WTC11 (cell line): ENCODE data around the gene SMIM26. TPM values are rescaled to one million over a fixed set of nuclear protein-coding genes. Genes with fewer than 3 reads are reported as not detected.

Experiments
- ATAC-seq: fragments of 200-7000 bp; cut with Tn5 transposase; 2 replicates; pipeline ENCODE4 v1.10.0; 2021; ENCODE audit warnings: mild to moderate bottlenecking, moderate library complexity
- CTCF ChIA-PET: fragments of 300-600 bp; sonication (Branson Sonifier 250); formaldehyde crosslinking; loops from one replicate; lab custom pipeline; 2021; ENCODE audit warnings: antibody characterized with exemption; lab: Charles Lee
- POLR2A ChIA-PET: fragments of 350-600 bp; sonication (Branson Sonifier 250); formaldehyde crosslinking; loops from one replicate; lab custom pipeline; 2021; ENCODE audit warnings: antibody characterized with exemption; lab: Charles Lee
- DNase-seq: peaks from one replicate; pipeline ENCODE4 v3.0.0; 2021; ENCODE audit warnings: low spot score
- H3K27ac Mint-ChIP-seq: 2 replicates; pipeline ENCODE4 v1.8.0; 2021; ENCODE audit warnings: mixed read lengths
- H3K27me3 Mint-ChIP-seq: 2 replicates; pipeline ENCODE4 v1.8.0; 2021; ENCODE audit warnings: low read depth, mild to moderate bottlenecking, moderate library complexity, mixed read lengths
- H3K36me3 Mint-ChIP-seq: 2 replicates; pipeline ENCODE4 v1.8.0; 2021; ENCODE audit warnings: mixed read lengths
- H3K4me1 Mint-ChIP-seq: 2 replicates; pipeline ENCODE4 v1.8.0; 2022; ENCODE audit warnings: mixed read lengths
- H3K4me3 Mint-ChIP-seq: 2 replicates; pipeline ENCODE4 v1.8.0; 2021; ENCODE audit warnings: mild to moderate bottlenecking, moderate library complexity, mixed read lengths
- H3K9me3 Mint-ChIP-seq: 2 replicates; pipeline ENCODE4 v1.8.0; 2021; ENCODE audit warnings: mixed read lengths
- ELF4 ChIP-seq: sonication (generic); formaldehyde crosslinking; IDR thresholded peaks from 2 replicates; pipeline ENCODE4 v1.8.1; 2022; ENCODE audit warnings: low read depth, mild to moderate bottlenecking, moderate library complexity, missing genetic modification reagents
- ESRRA ChIP-seq: sonication (generic); formaldehyde crosslinking; IDR thresholded peaks from 2 replicates; pipeline ENCODE4 v1.8.1; 2022; ENCODE audit warnings: mild to moderate bottlenecking, missing genetic modification reagents, borderline replicate concordance
- GABPB1 ChIP-seq: sonication (generic); formaldehyde crosslinking; IDR thresholded peaks from 2 replicates; pipeline ENCODE4 v1.8.1; 2023; ENCODE audit warnings: mild to moderate bottlenecking, missing genetic modification reagents
- GRHL2 ChIP-seq: fragments of 250-450 bp; sonication (Bioruptor Pico); IDR thresholded peaks from 2 replicates; pipeline ENCODE4 v1.8.0; 2022; ENCODE audit warnings: mild to moderate bottlenecking, moderate library complexity; ENCODE audit not compliant: insufficient replicate concordance, severe bottlenecking
- MAX ChIP-seq: sonication (generic); formaldehyde crosslinking; IDR thresholded peaks from 2 replicates; pipeline ENCODE4 v1.8.0; 2022; ENCODE audit warnings: mild to moderate bottlenecking, missing genetic modification reagents
- MXD4 ChIP-seq: fragments of 250-450 bp; sonication (Bioruptor Pico); IDR thresholded peaks from 2 replicates; pipeline ENCODE4 v1.8.0; 2021; ENCODE audit warnings: mild to moderate bottlenecking, moderate library complexity, borderline replicate concordance
- NR2C2 ChIP-seq: sonication (generic); formaldehyde crosslinking; IDR thresholded peaks from 2 replicates; pipeline ENCODE4 v1.8.0; 2022; ENCODE audit warnings: mild to moderate bottlenecking, missing genetic modification reagents
- OVOL2 ChIP-seq: fragments of 250-450 bp; sonication (Bioruptor Pico); IDR thresholded peaks from 2 replicates; pipeline ENCODE4 v1.9.0; 2021; ENCODE audit warnings: mild to moderate bottlenecking, borderline replicate concordance
- PRRX2 ChIP-seq: fragments of 250-450 bp; sonication (Bioruptor Pico); IDR thresholded peaks from 2 replicates; pipeline ENCODE4 v1.8.0; 2021; ENCODE audit warnings: mild to moderate bottlenecking
- RORB ChIP-seq: fragments of 250-450 bp; sonication (Bioruptor Pico); IDR thresholded peaks from 2 replicates; pipeline ENCODE4 v1.9.0; 2021; ENCODE audit warnings: mild to moderate bottlenecking
- SMAD3 ChIP-seq: sonication (generic); formaldehyde crosslinking; IDR thresholded peaks from 2 replicates; pipeline ENCODE4 v1.8.0; 2022; ENCODE audit warnings: missing genetic modification reagents, mild to moderate bottlenecking, borderline replicate concordance
- TCF7 ChIP-seq: sonication (generic); formaldehyde crosslinking; IDR thresholded peaks from 2 replicates; pipeline ENCODE4 v1.8.0; 2022; ENCODE audit warnings: mild to moderate bottlenecking, low read depth, missing genetic modification reagents, moderate library complexity
- TEAD1 ChIP-seq: sonication (generic); formaldehyde crosslinking; IDR thresholded peaks from 2 replicates; pipeline ENCODE4 v1.8.0; 2022; ENCODE audit warnings: mild to moderate bottlenecking, missing genetic modification reagents
- ZNF138 ChIP-seq: sonication (generic); formaldehyde crosslinking; conservative IDR thresholded peaks from 2 replicates; pipeline ENCODE4 v1.8.1; 2022; ENCODE audit warnings: mild to moderate bottlenecking, moderate library complexity, missing genetic modification reagents
- ZNF263 ChIP-seq: sonication (generic); formaldehyde crosslinking; IDR thresholded peaks from 2 replicates; pipeline ENCODE4 v1.8.1; 2022; ENCODE audit warnings: low read depth, mild to moderate bottlenecking, moderate library complexity, missing genetic modification reagents
- ZNF425 ChIP-seq: fragments of 250-450 bp; sonication (Bioruptor Pico); conservative IDR thresholded peaks from 2 replicates; pipeline ENCODE4 v1.9.0; 2021; ENCODE audit warnings: mild to moderate bottlenecking
- ZNF512 ChIP-seq: sonication (generic); formaldehyde crosslinking; IDR thresholded peaks from 2 replicates; pipeline ENCODE4 v1.8.1; 2022; ENCODE audit warnings: missing genetic modification reagents, borderline replicate concordance
- ZSCAN18 ChIP-seq: fragments of 250-450 bp; sonication (Bioruptor Pico); IDR thresholded peaks from 2 replicates; pipeline ENCODE4 v2.1.2; 2022; ENCODE audit warnings: mild to moderate bottlenecking, moderate library complexity
- total RNA-seq: library from RNA; stranded (reverse); gene quantifications from 3 replicates; pipeline ENCODE4 v1.2.3, GENCODE V29; 2021
- TF ChIP-seq, protein P1 (sequence below): sonication (generic); formaldehyde crosslinking; IDR thresholded peaks from 2 replicates; pipeline ENCODE4 v1.8.1; 2022; ENCODE audit warnings: low read depth, mild to moderate bottlenecking, moderate library complexity, missing genetic modification reagents, borderline replicate concordance
- TF ChIP-seq, protein P2 (sequence below): sonication (generic); formaldehyde crosslinking; conservative IDR thresholded peaks from 2 replicates; pipeline ENCODE4 v1.8.1; 2023; ENCODE audit warnings: mild to moderate bottlenecking, low read depth, missing genetic modification reagents, moderate library complexity

SMIM26 gene
- total RNA-seq, 1 experiment from 2014 or later = 71.9 TPM

- TF ChIP-seq, protein P1, sequence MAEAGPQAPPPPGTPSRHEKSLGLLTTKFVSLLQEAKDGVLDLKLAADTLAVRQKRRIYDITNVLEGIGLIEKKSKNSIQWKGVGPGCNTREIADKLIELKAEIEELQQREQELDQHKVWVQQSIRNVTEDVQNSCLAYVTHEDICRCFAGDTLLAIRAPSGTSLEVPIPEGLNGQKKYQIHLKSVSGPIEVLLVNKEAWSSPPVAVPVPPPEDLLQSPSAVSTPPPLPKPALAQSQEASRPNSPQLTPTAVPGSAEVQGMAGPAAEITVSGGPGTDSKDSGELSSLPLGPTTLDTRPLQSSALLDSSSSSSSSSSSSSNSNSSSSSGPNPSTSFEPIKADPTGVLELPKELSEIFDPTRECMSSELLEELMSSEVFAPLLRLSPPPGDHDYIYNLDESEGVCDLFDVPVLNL = no peak
- TF ChIP-seq MAX (CRISPR knock-in tag) (no peak), PRRX2 (CRISPR knock-in tag) (no peak), GABPB1 (no peak), OVOL2 (CRISPR knock-in tag) (no peak), SMAD3 (CRISPR knock-in tag) (no peak), ELF4 (CRISPR knock-in tag) (no peak)
- TF ChIP-seq, all 79 proteins: peak for 0
These were observed 47.0 kb downstream of the SMIM26 start (continued) for GRCh38 chr20:18614244-18614643.

GRCh38 chr20:18615020-18615650 is 47.9 kb downstream of the SMIM26 start:
- DNase-seq (no peak), ATAC-seq (no peak)
- ChIA-PET POLR2A (no interaction called here), CTCF (no interaction called here)
- Mint-ChIP-seq H3K4me1 (peaks cover 13% of the 10 kb centered on the region), H3K4me3 (no peak overlapping the region), H3K27me3 (no peaks in the 10 kb centered on the region), H3K36me3 (peaks cover 6% of the 10 kb centered on the region; the same call in 1 of the 2 replicates), H3K27ac (peak overlapping the region; percentile 11), H3K9me3 (peaks cover 3% of the 10 kb centered on the region; the same call in 1 of the 2 replicates)
- TF ChIP-seq SMAD3 (CRISPR knock-in tag) (no peak), GRHL2 (CRISPR knock-in tag) (no peak), MXD4 (no peak), GABPB1 (no peak), ZSCAN18 (CRISPR knock-in tag) (no peak), NR2C2 (CRISPR knock-in tag) (no peak), TEAD1 (CRISPR knock-in tag) (no peak), ESRRA (CRISPR knock-in tag) (no peak), OVOL2 (CRISPR knock-in tag) (no peak), ZNF138 (CRISPR knock-in tag) (no peak), ZNF425 (CRISPR knock-in tag) (no peak), TCF7 (CRISPR knock-in tag) (no peak), RORB (CRISPR knock-in tag) (no peak), ZNF512 (CRISPR knock-in tag) (no peak), ZNF263 (CRISPR knock-in tag) (no peak)
- TF ChIP-seq, protein P2, sequence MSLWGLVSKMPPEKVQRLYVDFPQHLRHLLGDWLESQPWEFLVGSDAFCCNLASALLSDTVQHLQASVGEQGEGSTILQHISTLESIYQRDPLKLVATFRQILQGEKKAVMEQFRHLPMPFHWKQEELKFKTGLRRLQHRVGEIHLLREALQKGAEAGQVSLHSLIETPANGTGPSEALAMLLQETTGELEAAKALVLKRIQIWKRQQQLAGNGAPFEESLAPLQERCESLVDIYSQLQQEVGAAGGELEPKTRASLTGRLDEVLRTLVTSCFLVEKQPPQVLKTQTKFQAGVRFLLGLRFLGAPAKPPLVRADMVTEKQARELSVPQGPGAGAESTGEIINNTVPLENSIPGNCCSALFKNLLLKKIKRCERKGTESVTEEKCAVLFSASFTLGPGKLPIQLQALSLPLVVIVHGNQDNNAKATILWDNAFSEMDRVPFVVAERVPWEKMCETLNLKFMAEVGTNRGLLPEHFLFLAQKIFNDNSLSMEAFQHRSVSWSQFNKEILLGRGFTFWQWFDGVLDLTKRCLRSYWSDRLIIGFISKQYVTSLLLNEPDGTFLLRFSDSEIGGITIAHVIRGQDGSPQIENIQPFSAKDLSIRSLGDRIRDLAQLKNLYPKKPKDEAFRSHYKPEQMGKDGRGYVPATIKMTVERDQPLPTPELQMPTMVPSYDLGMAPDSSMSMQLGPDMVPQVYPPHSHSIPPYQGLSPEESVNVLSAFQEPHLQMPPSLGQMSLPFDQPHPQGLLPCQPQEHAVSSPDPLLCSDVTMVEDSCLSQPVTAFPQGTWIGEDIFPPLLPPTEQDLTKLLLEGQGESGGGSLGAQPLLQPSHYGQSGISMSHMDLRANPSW (CRISPR knock-in tag) = no peak
